NK-92 treated with Interleukin-12 subunit alpha and Interleukin-12 subunit beta, amount 100 ng/mL, for 24 hours (cell line): ENCODE results near the gene PFN3.
A peak's percentile ranks its signal among the peaks of the same experiment; 100 is the strongest.
"Not testable (repeated sequence)": the region's sequence is repeated elsewhere in the genome, so short reads cannot be mapped to it uniquely, and the experiment has no call there.

ENCODE experiments used
- DNase-seq: peaks from one replicate; lab custom pipeline; 2025; lab: John Stamatoyannopoulos, UW

Gene PFN3

GRCh38 chr5:177393206-177393765 is 7.2 kb downstream of the PFN3 start:
- no peak for DNase-seq

GRCh38 chr5:177392765-177393164 is 7.7 kb downstream of the PFN3 start:
- no peak for DNase-seq

- DNase-seq: peak; percentile 74
Observed at GRCh38 chr5:177390363-177391300, 9.8 kb downstream of the PFN3 start.

- no peak for DNase-seq
Observed at GRCh38 chr5:177389241-177390169, 11.0 kb downstream of the PFN3 start.

- no peak for DNase-seq
Observed at GRCh38 chr5:177388521-177389052, 11.9 kb downstream of the PFN3 start.

- DNase-seq: no peak
Observed at GRCh38 chr5:177387405-177387804, 13.1 kb downstream of the PFN3 start.

GRCh38 chr5:177386542-177386941 is 13.9 kb downstream of the PFN3 start:
- no peak for DNase-seq

GRCh38 chr5:177385720-177386119 is 14.7 kb downstream of the PFN3 start:
- no peak for DNase-seq

GRCh38 chr5:177384134-177384533 is 16.3 kb downstream of the PFN3 start, which contains the start of gene SLC34A1:
Gene SLC34A1 (plus strand): TSS chr5:177384434. CDS start chr5:177385742, 1,308 bp downstream.
- DNase-seq: no peak

- DNase-seq: no peak
Observed at GRCh38 chr5:177383181-177383580, 17.3 kb downstream of the PFN3 start.

GRCh38 chr5:177382423-177383029 is 17.9 kb downstream of the PFN3 start:
- DNase-seq: no peak

GRCh38 chr5:177380805-177381126 is 19.7 kb downstream of the PFN3 start:
- DNase-seq: no peak

- DNase-seq: no peak
Observed at GRCh38 chr5:177378884-177379883, 21.3 kb downstream of the PFN3 start.

GRCh38 chr5:177377851-177378776 is 22.3 kb downstream of the PFN3 start:
- no peak for DNase-seq

- no peak for DNase-seq
Observed at GRCh38 chr5:177376107-177376506, 24.4 kb downstream of the PFN3 start.

GRCh38 chr5:177375516-177375915 is 24.9 kb downstream of the PFN3 start:
- DNase-seq: not testable (repeated sequence)

- DNase-seq: no peak
Observed at GRCh38 chr5:177374211-177374610, 26.2 kb downstream of the PFN3 start.

GRCh38 chr5:177373806-177374205 is 26.7 kb downstream of the PFN3 start:
- DNase-seq: no peak

GRCh38 chr5:177372910-177373309 is 27.6 kb downstream of the PFN3 start:
- DNase-seq: no peak
